GM12891 (cell line): ENCODE data around the gene GCKR. TPM values are rescaled to one million over a fixed set of nuclear protein-coding genes. Genes with fewer than 3 reads are reported as not detected.
A peak's percentile ranks its signal among the peaks of the same experiment; 100 is the strongest.

ENCODE experiments used
- DNase-seq: peaks from one replicate; pipeline ENCODE4 v3.0.0; 2011; ENCODE audit warnings: low spot score; ENCODE audit not compliant: insufficient read length
- FAIRE-seq: peaks from 2 replicates; lab custom pipeline; 2011; peaks lifted over from hg19 to GRCh38; lab: Jason Lieb, UNC
- PAX5 ChIP-seq: IDR thresholded peaks from 2 replicates; pipeline ENCODE4 v1.6.1; 2011; ENCODE audit warnings: low read length, moderate library complexity, mild to moderate bottlenecking; ENCODE audit not compliant: insufficient read depth, severe bottlenecking
- POLR2A ChIP-seq: IDR thresholded peaks from 2 replicates; pipeline ENCODE4 v1.6.1; 2011; ENCODE audit warnings: low read depth, low read length, control low read depth
- POLR2AphosphoS5 ChIP-seq: IDR thresholded peaks from 2 replicates; pipeline ENCODE4 v1.6.1; 2011; ENCODE audit warnings: low read depth, low read length, control low read depth
- POU2F2 ChIP-seq: IDR thresholded peaks from 2 replicates; pipeline ENCODE4 v1.6.1; 2011; ENCODE audit warnings: low read depth, mild to moderate bottlenecking, control low read depth, low read length, moderate library complexity
- SPI1 ChIP-seq: IDR thresholded peaks from 2 replicates; pipeline ENCODE4 v1.6.1; 2011; ENCODE audit warnings: low read depth, low read length, control low read depth
- TAF1 ChIP-seq: IDR thresholded peaks from 2 replicates; pipeline ENCODE4 v1.6.1; 2011; ENCODE audit warnings: low read depth, low read length, control low read depth
- polyA plus RNA-seq: library from polyadenylated mRNA; unstranded; fragments of >200 nt; gene quantifications from one replicate; pipeline ENCODE4 v1.2.1, GENCODE V29; 2012; ENCODE audit warnings: low read depth, missing spikeins, inconsistent platforms; ENCODE audit not compliant: missing spikeins

Gene GCKR
- polyA plus RNA-seq, result not detected

- DNase-seq (no peak), FAIRE-seq (no peak)
- TF ChIP-seq PAX5, result no peak
- no peak for TF ChIP-seq SPI1
- TF ChIP-seq POU2F2, result no peak
- no peak for TF ChIP-seq TAF1
Observed at GRCh38 chr2:27496357-27497287, at the start of gene GCKR. TSS of gene GCKR (plus strand) at chr2:27496839. CDS start at chr2:27496905, 66 bp downstream.

GRCh38 chr2:27448381-27448780 is 48.3 kb upstream of the GCKR start:
- FAIRE-seq, result no peak
- no peak for DNase-seq
- TF ChIP-seq POLR2A (no peak), POLR2AphosphoS5 (no peak), SPI1 (no peak), TAF1 (no peak), POU2F2 (no peak), PAX5 (no peak)

- no peak for FAIRE-seq
- TF ChIP-seq PAX5 (no peak), POLR2A (no peak), POU2F2 (no peak), POLR2AphosphoS5 (no peak), SPI1 (no peak), TAF1 (no peak)
Observed at GRCh38 chr2:27451095-27451494, 45.5 kb upstream of the GCKR start.

DNA sequence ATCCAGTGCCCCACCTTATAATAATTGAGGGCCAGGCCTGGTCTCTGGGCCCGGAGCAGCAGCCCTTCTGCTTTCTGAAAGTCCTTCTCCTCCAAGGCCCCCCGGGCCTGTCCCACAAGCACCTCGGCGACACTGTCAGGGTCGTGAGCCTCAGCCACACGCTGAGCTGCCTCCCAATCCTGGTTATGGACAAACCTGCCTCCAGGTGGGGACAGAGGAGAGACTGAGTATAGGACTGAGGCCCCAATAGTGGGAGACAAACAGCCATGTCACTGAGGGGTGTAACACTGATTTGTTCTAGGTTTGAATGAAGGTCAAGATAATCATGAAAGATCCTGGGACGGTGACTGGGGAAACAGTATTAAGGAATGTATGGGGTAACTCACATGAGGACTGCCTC is 42.7 kb upstream of the GCKR start:
- DNase-seq (no peak), FAIRE-seq (no peak)
- no peak for TF ChIP-seq TAF1
- no peak for TF ChIP-seq POU2F2
- TF ChIP-seq POLR2A, result no peak
- no peak for TF ChIP-seq SPI1

More at GRCh38 chr2:27451095-27451494, 45.5 kb upstream of the GCKR start:
- DNase-seq, result no peak

- TF ChIP-seq TAF1, result no peak
- no peak for TF ChIP-seq PAX5
- TF ChIP-seq SPI1, result no peak
- FAIRE-seq (no peak), DNase-seq (no peak)
Observed at GRCh38 chr2:27461118-27461517, 35.5 kb upstream of the GCKR start.

DNA sequence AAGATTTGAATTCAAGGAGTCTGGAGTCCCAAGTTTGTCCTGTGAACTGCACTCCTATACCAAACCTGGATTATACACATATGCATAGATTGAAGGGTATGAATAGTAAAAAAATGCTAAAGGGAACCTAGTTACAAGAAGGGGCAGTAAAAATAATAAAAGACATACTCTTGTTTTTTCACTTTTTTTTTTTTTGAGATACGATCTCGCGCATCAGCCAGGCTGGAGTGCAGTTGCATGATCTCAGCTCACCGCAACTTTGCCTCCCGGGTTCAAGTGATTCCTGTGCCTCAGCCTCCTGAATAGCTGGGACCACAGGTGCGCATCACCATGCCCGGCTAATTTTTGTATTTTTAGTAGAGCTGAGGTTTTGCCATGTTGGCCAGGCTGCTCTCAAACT is 32.2 kb upstream of the GCKR start:
- TF ChIP-seq PAX5 (no peak), TAF1 (no peak), SPI1 (no peak), POLR2A (no peak), POLR2AphosphoS5 (no peak), POU2F2 (no peak)
- no peak for DNase-seq
- FAIRE-seq, result no peak

- no peak for DNase-seq
- FAIRE-seq, result no peak
- TF ChIP-seq POLR2A (no peak), PAX5 (no peak), TAF1 (no peak), SPI1 (no peak), POLR2AphosphoS5 (no peak), POU2F2 (no peak)
Observed at GRCh38 chr2:27471961-27472360, 24.7 kb upstream of the GCKR start.

DNA sequence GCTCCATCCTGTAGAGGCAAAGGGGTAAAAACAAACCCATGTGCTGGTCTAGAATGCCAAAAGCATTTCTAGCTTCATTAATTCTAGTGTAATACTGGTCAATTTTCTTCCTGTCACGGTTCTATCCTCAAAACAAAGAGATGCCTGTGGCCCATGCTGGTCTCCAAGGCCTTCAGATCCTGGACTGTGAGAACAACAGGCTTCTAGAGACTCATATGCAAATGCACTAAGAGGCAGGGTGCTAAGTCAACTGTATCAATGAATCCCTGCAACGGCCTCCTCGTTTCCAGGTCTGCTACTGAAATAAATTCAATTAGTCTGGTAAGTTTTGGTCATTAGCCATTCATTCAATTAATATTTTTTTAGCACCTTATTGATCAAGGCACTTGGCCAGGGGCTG is 11.1 kb upstream of the GCKR start:
- FAIRE-seq (no peak), DNase-seq (no peak)
- TF ChIP-seq POU2F2 (no peak), TAF1 (no peak), POLR2A (no peak), SPI1 (no peak)

- FAIRE-seq (no peak), DNase-seq (no peak)
- no peak for TF ChIP-seq POU2F2
- TF ChIP-seq PAX5, result no peak
- TF ChIP-seq TAF1, result no peak
- TF ChIP-seq POLR2AphosphoS5, result no peak
- no peak for TF ChIP-seq SPI1
- no peak for TF ChIP-seq POLR2A
Observed at GRCh38 chr2:27489118-27489497, 7.5 kb upstream of the GCKR start.

GRCh38 chr2:27489498-27490397 is 6.9 kb upstream of the GCKR start, which contains the start of gene IFT172:
TSS of gene IFT172 (minus strand) at chr2:27489743. CDS start at chr2:27489653, 90 bp downstream.
- DNase-seq, result peak; percentile 79
- TF ChIP-seq PAX5, result no peak
- 0 out of 2 replicates have a peak, but pooled peaks have one; percentile 37 for TF ChIP-seq POLR2A
- TF ChIP-seq SPI1, result no peak
- peak; percentile 88 for TF ChIP-seq POU2F2
- no peak for TF ChIP-seq POLR2AphosphoS5
- FAIRE-seq, result peak; percentile 100
